Duodenal mucosa (tissue), 2 donors: ENCODE results near the gene HSPA4.

ENCODE experiments used
- H3K27ac ChIP-seq: one replicate; pipeline ENCODE4 v1.7.0; 2013; ENCODE audit warnings: low read depth, low read length
- H3K27me3 ChIP-seq, 2 donors: one replicate each; pipeline ENCODE4 v1.7.0; 2013; ENCODE audit warnings: low read length in 2 of 2, control low read depth in 1 of 2; ENCODE audit not compliant: insufficient read depth in 2 of 2, control insufficient read depth in 1 of 2
- H3K36me3 ChIP-seq, 2 donors: one replicate each; pipeline ENCODE4 v1.7.0; 2013; ENCODE audit warnings: low read length in 2 of 2, control low read depth in 1 of 2; ENCODE audit not compliant: insufficient read depth in 2 of 2, control insufficient read depth in 1 of 2
- H3K4me1 ChIP-seq, 2 donors: one replicate each; pipeline ENCODE4 v1.7.0; 2013; ENCODE audit warnings: low read length in 2 of 2, control low read depth in 1 of 2; ENCODE audit not compliant: insufficient read depth in 2 of 2, control insufficient read depth in 1 of 2
- H3K4me3 ChIP-seq, 2 donors: one replicate each; pipeline ENCODE4 v1.7.0; 2013; ENCODE audit warnings: low read length in 2 of 2, low read depth in 1 of 2
- H3K9ac ChIP-seq, 2 donors: one replicate each; pipeline ENCODE4 v1.7.0; 2013; ENCODE audit warnings: low read length in 2 of 2, low read depth in 1 of 2
- H3K9me3 ChIP-seq, 2 donors: one replicate each; pipeline ENCODE4 v1.7.0; 2013; ENCODE audit warnings: low read length in 2 of 2, control low read depth in 1 of 2; ENCODE audit not compliant: control insufficient read depth in 1 of 2

The HSPA4 gene

GRCh38 chr5:133048993-133049725, 2.7 kb upstream of the HSPA4 start:
- H3K27me3 ChIP-seq, result no peaks in the 10 kb centered on the region
- H3K9me3 ChIP-seq, result no peaks in the 10 kb centered on the region
- peaks cover 26 to 29% of the 10 kb centered on the region in 2 donors for H3K4me1 ChIP-seq
- H3K36me3 ChIP-seq, result no peaks in the 10 kb centered on the region
- no peak overlapping the region for H3K27ac ChIP-seq
- H3K9ac ChIP-seq, result peak overlapping the region in 1 of 2 donors; percentile 9
- peak overlapping the region in 1 of 2 donors; percentile 2 for H3K4me3 ChIP-seq

- Histone ChIP-seq H3K9me3 (no peaks in the 10 kb centered on the region), H3K27me3 (no peaks in the 10 kb centered on the region), H3K4me1 (peaks cover 26 to 29% of the 10 kb centered on the region in 2 donors), H3K27ac (no peak overlapping the region), H3K9ac (peak overlapping the region in 1 of 2 donors; percentile 9), H3K36me3 (no peaks in the 10 kb centered on the region), H3K4me3 (peak overlapping the region in 1 of 2 donors; percentile 2)
These were observed 2.1 kb upstream of the HSPA4 start for GRCh38 chr5:133049726-133050048.

GRCh38 chr5:133050521-133050920, 1.3 kb upstream of the HSPA4 start:
- H3K27ac ChIP-seq, result no peak overlapping the region
- H3K27me3 ChIP-seq, result no peaks in the 10 kb centered on the region
- H3K4me1 ChIP-seq, result peaks cover 26 to 29% of the 10 kb centered on the region in 2 donors
- no peaks in the 10 kb centered on the region for H3K36me3 ChIP-seq
- no peaks in the 10 kb centered on the region for H3K9me3 ChIP-seq
- peak overlapping the region; percentile 98 for H3K9ac ChIP-seq
- H3K4me3 ChIP-seq, result peak overlapping the region; percentile 96 to 97

- peak overlapping the region; percentile 98 for H3K9ac ChIP-seq
- no peaks in the 10 kb centered on the region for H3K36me3 ChIP-seq
- no peaks in the 10 kb centered on the region for H3K9me3 ChIP-seq
- H3K27me3 ChIP-seq, result no peaks in the 10 kb centered on the region
- peak overlapping the region; percentile 96 to 97 for H3K4me3 ChIP-seq
- peak overlapping the region; percentile 98 for H3K27ac ChIP-seq
- H3K4me1 ChIP-seq, result peaks cover 26 to 29% of the 10 kb centered on the region in 2 donors
These were observed 712 bp upstream of the HSPA4 start for GRCh38 chr5:133051061-133051541.

GRCh38 chr5:133052317-133053175, 733 bp downstream of the HSPA4 start:
- Histone ChIP-seq H3K36me3 (no peaks in the 10 kb centered on the region), H3K4me1 (peaks cover 29 to 36% of the 10 kb centered on the region in 2 donors), H3K27me3 (no peaks in the 10 kb centered on the region)

GRCh38 chr5:133053448-133053847, 1.6 kb downstream of the HSPA4 start:
- no peaks in the 10 kb centered on the region for H3K27me3 ChIP-seq
- peaks cover 29 to 36% of the 10 kb centered on the region in 2 donors for H3K4me1 ChIP-seq
- peak overlapping the region in 1 of 2 donors; percentile 98 for H3K9ac ChIP-seq
- no peaks in the 10 kb centered on the region for H3K36me3 ChIP-seq
- H3K27ac ChIP-seq, result no peak overlapping the region
- H3K4me3 ChIP-seq, result peak overlapping the region; percentile 96 to 97
- no peaks in the 10 kb centered on the region for H3K9me3 ChIP-seq

More at GRCh38 chr5:133052317-133053175, 733 bp downstream of the HSPA4 start:
- H3K4me3 ChIP-seq, result peak overlapping the region; percentile 96 to 97
- H3K9ac ChIP-seq, result peak overlapping the region; percentile 98
- peak overlapping the region; percentile 98 for H3K27ac ChIP-seq
- H3K9me3 ChIP-seq, result no peaks in the 10 kb centered on the region

- no peaks in the 10 kb centered on the region for H3K36me3 ChIP-seq
- H3K4me3 ChIP-seq, result no peak overlapping the region
- H3K27ac ChIP-seq, result no peak overlapping the region
- peaks cover 25 to 29% of the 10 kb centered on the region in 2 donors for H3K4me1 ChIP-seq
- H3K9ac ChIP-seq, result no peak overlapping the region
- H3K27me3 ChIP-seq, result no peaks in the 10 kb centered on the region
- no peaks in the 10 kb centered on the region for H3K9me3 ChIP-seq
These were observed 3.1 kb downstream of the HSPA4 start for GRCh38 chr5:133054697-133055471.

GRCh38 chr5:133056891-133057290, 5.1 kb downstream of the HSPA4 start:
- Histone ChIP-seq H3K4me1 (peaks cover 13 to 19% of the 10 kb centered on the region in 2 donors), H3K9me3 (no peaks in the 10 kb centered on the region), H3K27ac (no peak overlapping the region), H3K4me3 (no peak overlapping the region), H3K36me3 (no peaks in the 10 kb centered on the region), H3K27me3 (no peaks in the 10 kb centered on the region), H3K9ac (no peak overlapping the region)

GRCh38 chr5:133059621-133060020, 7.8 kb downstream of the HSPA4 start:
- Histone ChIP-seq H3K27ac (no peak overlapping the region), H3K9ac (no peak overlapping the region), H3K36me3 (no peaks in the 10 kb centered on the region), H3K4me3 (no peak overlapping the region), H3K9me3 (no peaks in the 10 kb centered on the region), H3K27me3 (no peaks in the 10 kb centered on the region), H3K4me1 (peaks cover 0 to 10% of the 10 kb centered on the region in 2 donors)
